ENCODE data around the gene MAP2K1. TPM values are rescaled to one million over a fixed set of nuclear protein-coding genes. Genes with fewer than 3 reads are reported as not detected.

Gene MAP2K1
- total RNA-seq, 3 donors from 2014 or later, result 29.2 to 59.7 (median 38.5) TPM

- no peaks in the 10 kb centered on the region for H3K27me3 ChIP-seq
- intact Hi-C loops (cut with DNase I; ENCODE audit: low total_unique reads), result no loop called here
- TF ChIP-seq POLR2AphosphoS5 (IDR thresholded peaks at IDR 0.05), result no peak
- no peak for TF ChIP-seq POLR2A (IDR thresholded peaks at IDR 0.05)
- TF ChIP-seq CTCF (IDR thresholded peaks at IDR 0.05), result no peak
- no peak overlapping the region for H3K27ac ChIP-seq
- H3K9me3 ChIP-seq, result no peaks in the 10 kb centered on the region
- no peaks in the 10 kb centered on the region for H3K4me1 ChIP-seq
- no peak for DNase-seq (ENCODE audit: low spot score in 2 of 2)
- no peak overlapping the region for H3K4me3 ChIP-seq
- no peaks in the 10 kb centered on the region for H3K36me3 ChIP-seq
Measured at GRCh38 chr15:66524838-66525237, 138.1 kb downstream of the MAP2K1 start.

GRCh38 chr15:66535056-66535455 lies 148.3 kb downstream of the MAP2K1 start:
- no peaks in the 10 kb centered on the region for H3K9me3 ChIP-seq
- H3K36me3 ChIP-seq, result no peaks in the 10 kb centered on the region
- intact Hi-C loops (cut with DNase I; ENCODE audit: low total_unique reads), result no loop called here
- DNase-seq (ENCODE audit: low spot score in 2 of 2), result no peak
- H3K4me1 ChIP-seq, result no peaks in the 10 kb centered on the region
- no peak overlapping the region for H3K4me3 ChIP-seq
- H3K27ac ChIP-seq, result no peak overlapping the region
- TF ChIP-seq POLR2A (IDR thresholded peaks at IDR 0.05) (no peak), POLR2AphosphoS5 (IDR thresholded peaks at IDR 0.05) (no peak), CTCF (IDR thresholded peaks at IDR 0.05) (no peak)
- H3K27me3 ChIP-seq, result no peaks in the 10 kb centered on the region

Other genes with a start within 250 kb of the MAP2K1 start
- gene MEGF11, start 133.2 kb upstream of the MAP2K1 start, total RNA-seq, result not detected
- 10 to 100 TPM; 37.0 to 46.4 (median 43.2) TPM for gene DIS3L, start 93.3 kb upstream of the MAP2K1 start, total RNA-seq
- 1 to 10 TPM; 5.0 to 9.7 (median 6.6) TPM for gene TIPIN, start 30.2 kb upstream of the MAP2K1 start, total RNA-seq
- gene SNAPC5, start 110.8 kb downstream of the MAP2K1 start, total RNA-seq, result 10 to 100 TPM; 26.9 to 35.1 (median 31.5) TPM
- 1,000 to 10,000 TPM; 3,770 to 3,861 (median 3,828) TPM for gene RPL4, start 117.9 kb downstream of the MAP2K1 start, total RNA-seq
- gene ZWILCH, start 118.4 kb downstream of the MAP2K1 start, total RNA-seq, result 1 to 10 TPM; 4.0 to 8.2 (median 7.6) TPM
- not detected for gene LCTL, start 179.1 kb downstream of the MAP2K1 start, total RNA-seq

Data from breast epithelium (tissue), 4 donors.